DND-41 (cell line): Measurements from ENCODE around the gene TCEA3.

Experiments
- ATAC-seq: fragments of 200-7000 bp; cut with Tn5 transposase; 3 replicates; pipeline ENCODE4 v1.9.1; 2021; ENCODE audit warnings: low read depth; ENCODE audit not compliant: insufficient read depth
- DNase-seq: peaks from one replicate; pipeline ENCODE4 v3.0.0-alpha.2; 2020
- H2AFZ ChIP-seq: 2 replicates; pipeline ENCODE4 v1.6.0; 2012; ENCODE audit warnings: low read depth, low read length
- H3K27ac ChIP-seq: 2 replicates; pipeline ENCODE4 v1.5.1; 2012; ENCODE audit warnings: low read length, inconsistent platforms
- H3K27me3 ChIP-seq: fragments of 200-600 bp; sonication (generic); 2 replicates; pipeline ENCODE4 v1.6.0; 2012; ENCODE audit warnings: low read length, mild to moderate bottlenecking, inconsistent platforms; ENCODE audit not compliant: insufficient read depth, poor library complexity
- H3K36me3 ChIP-seq: 2 replicates; pipeline ENCODE4 v1.5.1; 2012; ENCODE audit warnings: low read length, inconsistent platforms; ENCODE audit not compliant: insufficient read depth
- H3K4me1 ChIP-seq: 2 replicates; pipeline ENCODE4 v1.5.1; 2012; ENCODE audit warnings: mild to moderate bottlenecking, low read length; ENCODE audit not compliant: insufficient read depth
- H3K4me2 ChIP-seq: 2 replicates; pipeline ENCODE4 v1.6.0; 2012; ENCODE audit warnings: mild to moderate bottlenecking, moderate library complexity, low read length, inconsistent platforms; ENCODE audit not compliant: insufficient read depth
- H3K4me3 ChIP-seq, 2 experiments: fragments of 200-600 bp in 1 of 2; shearing (Covaris generic) in 1 of 2; 2 replicates each; pipeline ENCODE4 v1.5.1; 2012 to 2016; ENCODE audit warnings: inconsistent platforms in 2 of 2, low read length in 2 of 2, mild to moderate bottlenecking in 2 of 2, low read depth in 1 of 2, moderate library complexity in 1 of 2
- H3K79me2 ChIP-seq: 2 replicates; pipeline ENCODE4 v1.6.0; 2012; ENCODE audit warnings: low read length, inconsistent platforms; ENCODE audit not compliant: insufficient read depth
- H3K9ac ChIP-seq: 2 replicates; pipeline ENCODE4 v1.6.0; 2012; ENCODE audit warnings: low read depth, mild to moderate bottlenecking, inconsistent platforms, low read length, moderate library complexity
- H3K9me3 ChIP-seq: 2 replicates; pipeline ENCODE4 v1.5.1; 2012; ENCODE audit warnings: low read length, moderate library complexity, mild to moderate bottlenecking, inconsistent platforms; ENCODE audit not compliant: insufficient read depth, severe bottlenecking
- H4K20me1 ChIP-seq: 2 replicates; pipeline ENCODE4 v1.6.0; 2012; ENCODE audit warnings: low read length; ENCODE audit not compliant: insufficient read depth
- CTCF ChIP-seq: IDR thresholded peaks from 2 replicates; pipeline ENCODE4 v1.5.1; 2012; ENCODE audit warnings: borderline replicate concordance, low read length, moderate library complexity, mild to moderate bottlenecking; ENCODE audit not compliant: poor library complexity, severe bottlenecking; ENCODE audit errors: extremely low read depth
- EZH2 ChIP-seq: IDR thresholded peaks from 3 replicates; pipeline ENCODE4 v1.6.1; 2012; ENCODE audit warnings: borderline replicate concordance, low read depth, mild to moderate bottlenecking, moderate library complexity, low read length, inconsistent platforms; ENCODE audit not compliant: severe bottlenecking

The TCEA3 gene

DNA sequence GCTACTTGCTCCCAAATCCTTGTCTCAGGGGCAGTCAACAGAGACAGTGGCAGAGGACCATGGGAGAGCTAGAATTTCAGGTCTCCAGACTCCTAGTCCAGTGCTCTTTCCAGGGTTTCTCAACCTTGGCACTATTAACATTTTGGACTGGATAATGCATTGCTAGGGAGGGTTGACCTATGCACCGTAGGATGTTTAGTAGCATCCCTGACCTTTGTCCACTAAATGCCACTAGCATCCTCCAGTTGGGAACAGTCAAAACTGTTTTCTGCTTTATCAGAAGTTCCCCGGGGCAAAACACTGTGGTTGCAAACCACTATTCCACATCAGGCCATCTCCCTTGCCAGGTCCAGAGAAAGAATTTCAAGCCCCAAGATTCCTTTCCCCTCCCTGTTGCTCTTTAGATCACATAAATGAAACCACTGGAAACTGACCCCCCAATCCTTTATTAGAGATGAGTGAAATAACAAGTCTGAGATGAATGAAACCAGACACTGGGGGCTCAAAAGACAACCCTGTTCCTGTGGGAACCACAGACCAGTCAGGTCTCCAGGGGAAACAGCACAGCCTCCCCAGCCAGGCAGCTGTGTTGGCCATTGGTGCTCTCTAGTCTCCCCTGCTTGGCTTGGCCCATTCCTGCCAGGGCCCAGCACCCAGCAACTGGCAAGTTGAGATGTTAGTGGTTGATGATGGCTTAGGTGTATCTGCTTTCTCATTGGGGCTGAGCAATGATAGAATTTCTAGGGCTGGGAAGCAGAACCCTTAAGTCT lies 3.8 kb upstream of the TCEA3 start:
- Histone ChIP-seq H4K20me1 (no peaks in the 10 kb centered on the region), H2AFZ (no peak overlapping the region), H3K36me3 (no peaks in the 10 kb centered on the region), H3K27me3 (peaks cover 29% of the 10 kb centered on the region), H3K9me3 (no peaks in the 10 kb centered on the region), H3K27ac (no peak overlapping the region), H3K9ac (no peak overlapping the region), H3K4me3 (no peak overlapping the region), H3K79me2 (no peaks in the 10 kb centered on the region), H3K4me2 (no peak overlapping the region), H3K4me1 (no peaks in the 10 kb centered on the region)
- ATAC-seq (no peak), DNase-seq (no peak)
- no peak for TF ChIP-seq CTCF

DNA sequence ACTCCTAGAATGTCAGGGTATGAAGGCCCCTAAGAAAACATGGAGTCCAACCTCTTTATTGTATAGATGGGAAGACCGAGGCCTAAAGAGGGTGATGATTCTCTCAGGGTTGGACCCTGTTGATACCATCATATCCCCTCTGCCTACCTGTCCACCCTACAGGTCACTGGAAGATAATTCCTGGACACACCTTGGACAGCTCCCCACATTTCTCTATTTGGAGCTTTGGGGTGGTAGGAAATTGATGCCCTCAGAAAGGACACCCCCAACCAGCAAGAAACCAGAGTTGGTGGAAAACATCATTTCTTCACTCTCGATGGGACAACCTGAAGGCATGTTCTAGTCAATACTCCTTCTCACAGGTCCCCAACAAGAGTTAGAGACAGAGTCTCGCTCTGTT lies 3.0 kb upstream of the TCEA3 start:
- H3K4me3 ChIP-seq, result no peak overlapping the region
- H3K9ac ChIP-seq, result no peak overlapping the region
- no peak overlapping the region for H3K4me2 ChIP-seq
- peaks cover 29% of the 10 kb centered on the region for H3K27me3 ChIP-seq
- H2AFZ ChIP-seq, result no peak overlapping the region
- H3K4me1 ChIP-seq, result no peaks in the 10 kb centered on the region
- H3K27ac ChIP-seq, result no peak overlapping the region
- ATAC-seq (no peak), DNase-seq (no peak)
- TF ChIP-seq CTCF (no peak), EZH2 (no peak)
- H3K9me3 ChIP-seq, result no peaks in the 10 kb centered on the region
- H3K79me2 ChIP-seq, result no peaks in the 10 kb centered on the region
- H3K36me3 ChIP-seq, result no peaks in the 10 kb centered on the region
- H4K20me1 ChIP-seq, result no peaks in the 10 kb centered on the region

- Histone ChIP-seq H3K27me3 (peaks cover 29% of the 10 kb centered on the region), H3K4me3 (no peak overlapping the region), H3K79me2 (no peaks in the 10 kb centered on the region), H3K4me1 (no peaks in the 10 kb centered on the region), H4K20me1 (no peaks in the 10 kb centered on the region), H3K9ac (no peak overlapping the region), H2AFZ (no peak overlapping the region), H3K36me3 (no peaks in the 10 kb centered on the region), H3K4me2 (no peak overlapping the region), H3K27ac (no peak overlapping the region), H3K9me3 (no peaks in the 10 kb centered on the region)
- no peak for TF ChIP-seq CTCF
- TF ChIP-seq EZH2, result no peak
- no peak for DNase-seq
- ATAC-seq, result no peak
Observed at GRCh38 chr1:23426828-23427227, 2.3 kb upstream of the TCEA3 start.

DNA sequence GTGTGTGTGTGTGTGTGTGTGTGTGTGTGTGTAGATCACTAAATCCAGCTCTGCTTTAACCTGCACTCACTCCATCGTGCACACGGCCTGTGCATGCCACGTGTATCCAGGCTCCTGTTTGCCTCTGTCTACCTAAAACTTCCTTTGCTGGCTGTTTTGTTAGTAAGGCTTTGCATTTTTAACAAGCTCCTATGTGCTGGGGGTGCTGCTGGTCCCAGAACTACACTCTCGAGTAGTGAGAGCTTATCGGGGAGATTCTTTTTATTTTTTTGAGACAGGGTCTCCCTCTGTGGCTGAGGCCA lies 596 bp upstream of the TCEA3 start:
- Histone ChIP-seq H3K9ac (no peak overlapping the region), H3K4me1 (no peaks in the 10 kb centered on the region), H3K27ac (no peak overlapping the region), H3K9me3 (no peaks in the 10 kb centered on the region), H3K4me2 (no peak overlapping the region), H4K20me1 (no peaks in the 10 kb centered on the region), H2AFZ (no peak overlapping the region), H3K27me3 (peaks cover 31% of the 10 kb centered on the region), H3K4me3 (no peak overlapping the region), H3K79me2 (no peaks in the 10 kb centered on the region), H3K36me3 (no peaks in the 10 kb centered on the region)
- DNase-seq, result no peak
- ATAC-seq, result no peak
- TF ChIP-seq CTCF (no peak), EZH2 (no peak)
